ENCODE measurements around the gene LPCAT1.

The LPCAT1 gene

DNA sequence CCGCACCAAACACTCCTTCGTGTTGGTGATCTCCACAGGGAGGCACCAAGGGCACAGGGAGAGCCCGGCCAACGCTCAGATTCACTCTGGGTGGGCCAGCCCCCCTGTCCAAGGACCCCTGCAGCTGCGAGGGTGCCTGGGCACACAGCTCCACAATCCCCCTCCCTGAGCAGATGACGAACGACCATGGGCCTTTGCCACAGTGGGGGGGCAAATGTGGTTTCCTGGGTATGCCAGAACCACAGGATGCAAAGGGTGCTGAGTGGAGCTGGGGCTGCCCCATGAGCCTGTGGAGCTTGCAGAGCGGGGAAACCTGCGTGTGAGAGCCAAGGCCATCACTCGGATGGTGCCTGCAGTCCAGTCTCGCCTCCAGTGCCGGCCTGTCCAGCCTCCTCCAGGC, 31.0 kb downstream of the LPCAT1 start:
- no peak overlapping the region for H3K4me3 ChIP-seq (ENCODE audit: control insufficient read depth, low read depth, low read length)
- TF ChIP-seq, protein P1, sequence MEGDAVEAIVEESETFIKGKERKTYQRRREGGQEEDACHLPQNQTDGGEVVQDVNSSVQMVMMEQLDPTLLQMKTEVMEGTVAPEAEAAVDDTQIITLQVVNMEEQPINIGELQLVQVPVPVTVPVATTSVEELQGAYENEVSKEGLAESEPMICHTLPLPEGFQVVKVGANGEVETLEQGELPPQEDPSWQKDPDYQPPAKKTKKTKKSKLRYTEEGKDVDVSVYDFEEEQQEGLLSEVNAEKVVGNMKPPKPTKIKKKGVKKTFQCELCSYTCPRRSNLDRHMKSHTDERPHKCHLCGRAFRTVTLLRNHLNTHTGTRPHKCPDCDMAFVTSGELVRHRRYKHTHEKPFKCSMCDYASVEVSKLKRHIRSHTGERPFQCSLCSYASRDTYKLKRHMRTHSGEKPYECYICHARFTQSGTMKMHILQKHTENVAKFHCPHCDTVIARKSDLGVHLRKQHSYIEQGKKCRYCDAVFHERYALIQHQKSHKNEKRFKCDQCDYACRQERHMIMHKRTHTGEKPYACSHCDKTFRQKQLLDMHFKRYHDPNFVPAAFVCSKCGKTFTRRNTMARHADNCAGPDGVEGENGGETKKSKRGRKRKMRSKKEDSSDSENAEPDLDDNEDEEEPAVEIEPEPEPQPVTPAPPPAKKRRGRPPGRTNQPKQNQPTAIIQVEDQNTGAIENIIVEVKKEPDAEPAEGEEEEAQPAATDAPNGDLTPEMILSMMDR (conservative IDR thresholded peaks at IDR 0.05; ENCODE audit: control insufficient read depth, insufficient read depth, low read depth, low read length) = no peak
- no peak for DNase-seq (ENCODE audit: low read depth)

DNA sequence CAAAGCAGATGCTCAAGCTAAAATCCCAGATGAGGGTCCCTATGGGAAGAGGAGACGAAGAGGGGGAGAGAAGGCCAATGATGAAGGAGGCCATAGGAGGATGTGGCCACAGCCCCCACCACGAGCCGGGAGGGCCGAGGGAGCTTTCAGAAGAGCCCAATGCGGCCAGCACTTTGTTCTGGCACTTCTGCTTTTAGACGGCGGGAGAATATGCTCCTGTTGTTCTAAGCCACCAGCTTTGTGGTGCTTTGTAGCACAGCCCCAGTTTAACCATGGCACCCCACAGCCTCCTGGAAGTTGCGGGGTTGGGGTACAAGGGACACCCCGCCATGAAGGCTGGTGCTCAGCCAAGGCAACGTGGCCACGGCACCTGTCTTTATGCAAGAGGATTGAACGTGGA, 33.4 kb downstream of the LPCAT1 start:
- TF ChIP-seq, protein P1 (conservative IDR thresholded peaks at IDR 0.05; ENCODE audit: control insufficient read depth, insufficient read depth, low read depth, low read length) = no peak
- no peak overlapping the region for H3K4me3 ChIP-seq (ENCODE audit: control insufficient read depth, low read depth, low read length)
- no peak for DNase-seq (ENCODE audit: low read depth)

DNA sequence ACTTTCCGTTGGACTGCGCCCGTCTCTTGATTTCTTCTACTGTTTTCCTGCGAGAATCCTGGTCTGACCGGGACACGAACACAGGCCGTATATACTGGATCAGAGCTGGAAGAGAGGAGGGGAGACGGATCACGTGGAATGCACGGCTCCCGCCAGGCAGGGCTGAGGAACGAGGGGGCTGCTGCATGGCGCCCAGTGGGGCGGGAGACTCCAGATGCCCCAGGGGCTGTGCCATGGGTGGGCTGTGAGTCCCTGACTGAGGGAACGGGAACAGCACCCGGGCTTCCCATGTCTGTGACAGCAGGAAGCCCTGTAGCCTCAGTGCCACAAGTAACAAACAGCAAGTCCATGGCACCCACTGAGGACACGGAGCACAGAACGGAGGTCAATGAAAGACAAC, 34.0 kb downstream of the LPCAT1 start:
- DNase-seq (ENCODE audit: low read depth) = no peak
- TF ChIP-seq, protein P1 (conservative IDR thresholded peaks at IDR 0.05; ENCODE audit: control insufficient read depth, insufficient read depth, low read depth, low read length) = no peak
- H3K4me3 ChIP-seq (ENCODE audit: control insufficient read depth, low read depth, low read length) = no peak overlapping the region

DNA sequence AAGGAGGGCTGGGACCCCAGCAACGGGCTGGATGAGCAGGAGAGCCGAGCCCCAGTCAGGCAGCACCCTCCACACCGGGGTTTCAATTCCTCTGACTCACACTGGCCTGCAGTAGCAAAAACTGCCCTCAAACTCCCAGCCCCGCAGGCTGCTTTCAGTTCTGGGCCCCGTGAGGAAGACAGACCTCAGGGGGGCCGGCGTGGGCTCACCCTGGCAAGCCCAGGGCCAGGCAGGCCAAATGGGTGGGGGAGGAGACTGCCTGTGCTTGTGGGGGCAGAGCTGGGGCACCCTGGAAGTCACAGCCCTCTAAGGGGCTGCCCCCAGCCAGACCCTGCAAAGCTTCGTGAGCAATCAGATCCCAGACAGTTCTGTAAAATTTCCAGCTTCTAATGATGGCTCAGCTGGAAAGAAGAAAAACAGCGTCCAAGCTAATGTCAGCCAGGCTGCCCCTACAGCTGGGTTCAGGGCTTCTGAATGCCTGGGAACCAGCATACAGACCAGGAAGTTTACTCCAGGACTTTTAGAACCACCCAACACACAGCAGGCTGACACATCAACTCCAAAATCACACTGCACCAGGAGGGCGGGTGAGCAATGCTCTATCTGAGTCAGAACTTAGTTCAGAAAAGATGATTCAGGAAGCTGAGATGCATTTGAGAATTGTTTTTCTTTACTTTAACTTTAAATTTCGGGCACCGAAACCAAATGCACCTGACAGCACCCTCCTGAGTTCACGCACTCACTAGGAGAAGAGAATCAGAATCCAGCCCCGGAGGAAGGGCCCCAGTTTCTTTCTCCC, 34.7 kb downstream of the LPCAT1 start:
- H3K4me3 ChIP-seq (ENCODE audit: control insufficient read depth, low read depth, low read length) = no peak overlapping the region
- DNase-seq (ENCODE audit: low read depth) = peak; percentile 91
- TF ChIP-seq, protein P1 (conservative IDR thresholded peaks at IDR 0.05; ENCODE audit: control insufficient read depth, insufficient read depth, low read depth, low read length) = no peak

DNA sequence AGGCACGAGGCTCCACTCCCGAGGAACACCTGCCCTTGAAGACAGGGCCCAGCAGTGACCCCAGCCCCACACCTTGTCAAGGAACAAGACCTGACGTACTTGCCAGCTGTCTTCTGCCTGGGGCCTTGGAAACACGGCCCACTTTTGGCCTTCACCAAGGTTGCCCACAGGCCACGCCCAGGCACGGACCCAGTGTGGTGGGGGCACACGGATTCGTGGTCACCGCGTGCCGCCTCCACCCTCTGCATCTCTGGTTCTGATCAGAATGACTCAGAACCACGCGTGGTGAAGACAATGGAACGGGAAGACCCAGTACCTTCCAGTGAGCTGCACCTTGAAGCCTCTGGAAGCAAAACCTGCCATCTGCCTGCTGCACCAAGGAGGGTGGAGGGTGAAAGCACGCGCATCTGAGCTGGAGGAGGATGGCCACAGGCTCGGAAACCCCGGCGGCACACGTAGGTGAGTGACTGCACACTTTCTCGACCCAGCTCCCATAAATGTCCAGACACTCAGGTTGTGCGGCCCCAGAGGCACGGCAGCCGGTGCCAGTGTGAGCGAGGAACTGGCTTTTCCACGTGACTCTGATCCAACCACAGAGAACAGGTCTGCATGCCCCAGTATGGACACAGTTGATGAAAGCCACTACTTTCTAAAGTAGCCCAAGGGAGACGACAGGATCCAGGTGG, 36.5 kb downstream of the LPCAT1 start:
- H3K4me3 ChIP-seq (ENCODE audit: control insufficient read depth, low read depth, low read length) = no peak overlapping the region
- no peak for DNase-seq (ENCODE audit: low read depth)
- TF ChIP-seq, protein P1 (conservative IDR thresholded peaks at IDR 0.05; ENCODE audit: control insufficient read depth, insufficient read depth, low read depth, low read length) = no peak

DNA sequence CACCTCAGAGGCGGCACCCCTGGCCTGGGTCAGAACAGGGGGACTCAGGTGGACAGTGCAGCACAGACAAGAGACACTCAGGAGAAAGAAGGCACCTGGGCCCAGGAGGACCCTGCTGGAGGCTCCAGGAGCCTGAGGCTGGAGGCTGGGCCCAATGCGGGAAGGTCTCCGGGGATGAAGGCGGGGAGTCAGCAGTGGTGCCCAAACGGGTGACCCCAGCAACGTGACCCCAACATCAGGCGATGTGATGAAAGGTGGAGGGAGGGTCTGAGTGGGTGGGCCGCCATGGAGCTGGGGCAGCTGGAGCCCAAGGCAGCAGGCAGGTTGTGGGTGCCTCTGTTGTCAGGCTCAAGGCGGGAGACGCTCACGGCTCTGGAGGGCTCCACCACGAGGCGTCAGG, 37.5 kb downstream of the LPCAT1 start:
- TF ChIP-seq, protein P1 (conservative IDR thresholded peaks at IDR 0.05; ENCODE audit: control insufficient read depth, insufficient read depth, low read depth, low read length) = no peak
- no peak for DNase-seq (ENCODE audit: low read depth)
- H3K4me3 ChIP-seq (ENCODE audit: control insufficient read depth, low read depth, low read length) = no peak overlapping the region

Measured in fibroblast of mammary gland (primary cell).